Measurements from ENCODE around the gene HK1.

DNA sequence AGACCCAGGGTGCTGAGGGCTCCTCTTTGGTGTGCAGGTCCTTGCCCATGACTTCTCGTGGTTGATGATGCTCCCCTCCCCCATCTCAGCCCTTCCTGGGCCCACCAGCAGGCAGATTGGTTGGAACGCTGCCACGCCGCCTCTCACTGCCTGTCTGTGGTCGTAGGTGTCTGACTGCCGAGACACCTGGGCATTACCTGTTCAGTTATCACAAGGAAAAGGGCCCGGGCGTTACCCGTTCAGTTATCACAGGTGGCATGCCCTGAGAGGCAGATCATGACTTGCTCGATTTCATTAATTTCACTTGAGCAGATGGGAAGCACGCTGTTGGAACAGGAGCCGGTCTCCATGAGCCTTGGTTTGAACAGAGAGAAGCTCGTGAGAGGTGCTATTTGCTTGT lies 95.9 kb downstream of the HK1 start:
- TF ChIP-seq, protein P1, sequence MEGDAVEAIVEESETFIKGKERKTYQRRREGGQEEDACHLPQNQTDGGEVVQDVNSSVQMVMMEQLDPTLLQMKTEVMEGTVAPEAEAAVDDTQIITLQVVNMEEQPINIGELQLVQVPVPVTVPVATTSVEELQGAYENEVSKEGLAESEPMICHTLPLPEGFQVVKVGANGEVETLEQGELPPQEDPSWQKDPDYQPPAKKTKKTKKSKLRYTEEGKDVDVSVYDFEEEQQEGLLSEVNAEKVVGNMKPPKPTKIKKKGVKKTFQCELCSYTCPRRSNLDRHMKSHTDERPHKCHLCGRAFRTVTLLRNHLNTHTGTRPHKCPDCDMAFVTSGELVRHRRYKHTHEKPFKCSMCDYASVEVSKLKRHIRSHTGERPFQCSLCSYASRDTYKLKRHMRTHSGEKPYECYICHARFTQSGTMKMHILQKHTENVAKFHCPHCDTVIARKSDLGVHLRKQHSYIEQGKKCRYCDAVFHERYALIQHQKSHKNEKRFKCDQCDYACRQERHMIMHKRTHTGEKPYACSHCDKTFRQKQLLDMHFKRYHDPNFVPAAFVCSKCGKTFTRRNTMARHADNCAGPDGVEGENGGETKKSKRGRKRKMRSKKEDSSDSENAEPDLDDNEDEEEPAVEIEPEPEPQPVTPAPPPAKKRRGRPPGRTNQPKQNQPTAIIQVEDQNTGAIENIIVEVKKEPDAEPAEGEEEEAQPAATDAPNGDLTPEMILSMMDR (IDR thresholded peaks at IDR 0.05): no peak
- no peak for TF ChIP-seq POLR2A (IDR thresholded peaks at IDR 0.05)

Data from adrenal gland (tissue), 5 donors.